HG03097 (cell line): ENCODE measurements around the gene ATP11B.
A peak's percentile ranks its signal among the peaks of the same experiment; 100 is the strongest.

Source experiments
- ATAC-seq: cut with Tn5 transposase; IDR thresholded peaks from one replicate; pipeline ENCODE4 v1.9.1; 2021; ENCODE audit not compliant: unreplicated experiment, low FRiP score

Gene ATP11B

DNA sequence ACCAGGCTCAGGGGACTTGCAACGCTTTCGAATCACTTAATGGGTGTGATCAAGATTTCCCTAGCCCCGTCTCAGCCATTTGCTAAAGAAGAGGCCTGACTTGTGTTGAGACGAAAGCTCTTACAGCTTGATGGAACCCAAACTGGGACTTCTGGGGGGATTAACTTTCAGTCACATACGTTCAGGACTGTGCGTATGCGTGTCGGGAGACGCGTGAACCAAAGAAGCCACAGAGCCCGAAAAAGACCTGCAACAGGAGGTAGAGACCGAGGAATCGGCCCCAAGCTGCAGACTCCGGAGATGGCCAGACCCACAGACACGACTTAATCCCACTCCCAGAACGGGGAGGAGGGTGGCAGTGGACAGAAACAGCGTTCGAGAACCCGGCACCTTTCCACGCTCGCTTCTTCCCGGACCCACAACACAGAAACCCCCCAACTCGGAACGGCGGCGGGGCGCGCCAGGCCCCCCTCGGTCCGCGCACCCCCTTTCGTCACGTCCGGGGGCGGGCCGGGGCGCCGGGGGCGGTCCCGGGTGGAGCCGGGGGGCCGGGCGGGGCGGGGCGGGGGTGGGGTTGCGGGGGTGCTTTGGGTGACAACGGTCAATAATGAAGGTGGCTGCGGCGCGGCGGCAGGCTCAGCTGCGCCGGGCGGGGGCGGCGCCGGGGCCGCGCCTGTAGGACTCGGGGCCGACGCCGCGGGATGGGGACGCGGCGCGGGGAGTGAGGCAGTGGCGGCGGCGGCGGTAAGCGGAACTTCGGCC lies at the start of gene ATP11B:
TSS of gene ATP11B (plus strand) at position 604 of the 762 bp plus-strand sequence. CDS start 256 bp downstream, outside the sequence.
- peak; percentile 60 for ATAC-seq

DNA sequence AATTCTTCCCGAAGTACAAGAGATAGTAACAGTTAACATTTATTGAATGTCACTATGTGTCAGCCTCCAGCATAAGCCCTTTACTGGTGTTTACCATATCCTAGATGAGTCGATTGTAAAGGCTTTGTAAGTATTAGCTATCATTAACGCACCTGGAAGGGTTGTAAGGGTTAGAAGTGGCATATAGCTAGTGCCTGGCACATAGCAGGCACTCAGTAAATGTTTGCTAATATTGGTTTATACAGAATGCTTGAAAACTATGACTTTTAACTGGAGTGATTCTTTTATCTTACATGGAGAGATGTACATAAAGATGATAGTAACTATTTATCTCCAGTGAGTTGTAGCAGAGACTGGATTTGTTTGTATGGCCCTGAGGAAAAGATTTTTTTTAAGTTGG lies 46.3 kb upstream of the ATP11B start:
- no peak for ATAC-seq

DNA sequence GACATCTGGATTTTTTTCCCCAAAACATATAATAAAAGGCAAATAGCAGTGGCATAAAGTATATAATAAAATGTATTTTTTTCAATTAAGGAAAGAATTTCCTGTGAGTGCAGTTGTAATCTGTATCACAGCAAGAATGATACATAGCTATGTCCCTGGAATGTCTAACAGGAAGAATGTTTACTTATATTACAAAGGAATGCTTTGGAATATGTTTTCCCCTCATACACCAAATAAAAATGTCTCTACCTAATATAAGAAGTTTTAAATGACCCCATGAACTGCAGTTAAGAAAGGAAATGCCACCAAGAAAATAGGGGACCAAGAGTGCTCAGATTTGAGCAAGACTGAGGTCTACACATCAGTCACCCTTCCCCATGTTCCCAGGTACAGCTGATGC lies 38.0 kb upstream of the ATP11B start:
- no peak for ATAC-seq

DNA sequence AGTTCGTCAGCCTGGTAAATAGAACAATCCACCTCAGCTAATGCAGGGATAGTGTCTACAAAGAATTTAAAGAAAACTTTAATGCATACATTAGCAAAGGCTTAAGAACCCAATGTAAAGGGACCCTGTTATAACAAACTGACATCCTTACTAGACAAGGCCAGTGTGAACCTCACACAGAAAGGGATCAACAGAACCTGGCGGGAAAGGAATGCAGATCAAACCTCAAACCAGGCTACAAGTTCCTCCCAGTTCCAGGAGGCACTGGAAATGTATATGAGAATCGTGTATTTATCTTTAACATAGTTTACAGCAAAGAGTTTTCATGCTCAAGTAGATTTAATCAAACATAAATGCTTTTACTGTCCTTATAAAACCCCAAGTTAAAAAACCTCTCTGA lies 37.6 kb upstream of the ATP11B start:
- no peak for ATAC-seq

DNA sequence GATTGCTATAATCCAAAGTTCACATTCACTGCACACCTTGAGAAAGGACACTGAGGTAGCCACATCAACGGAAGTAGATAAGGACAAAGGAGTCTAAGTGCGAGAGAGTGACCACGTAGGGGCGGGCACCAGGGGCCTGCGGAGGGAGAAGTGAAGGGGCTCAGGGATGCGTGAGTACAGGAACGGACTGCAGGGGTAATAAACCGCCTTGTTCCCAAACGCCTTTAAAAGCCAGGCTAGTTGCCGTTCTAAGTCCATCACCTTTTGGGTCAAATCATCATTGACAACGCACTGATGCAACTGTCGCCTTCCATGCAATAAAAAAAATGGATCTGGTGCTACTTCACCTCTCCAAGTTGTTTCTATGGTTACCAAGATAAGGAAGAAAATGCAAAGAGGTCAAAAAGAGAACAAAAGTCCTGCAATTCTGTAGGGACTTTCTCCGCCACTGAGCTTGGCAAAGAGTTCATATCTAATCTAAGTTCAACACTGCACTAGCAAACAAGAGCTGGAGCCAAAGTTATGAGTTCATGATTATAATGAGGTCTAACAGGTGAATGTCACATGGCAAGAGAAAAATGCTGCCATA lies 32.6 kb upstream of the ATP11B start:
- ATAC-seq, result no peak

DNA sequence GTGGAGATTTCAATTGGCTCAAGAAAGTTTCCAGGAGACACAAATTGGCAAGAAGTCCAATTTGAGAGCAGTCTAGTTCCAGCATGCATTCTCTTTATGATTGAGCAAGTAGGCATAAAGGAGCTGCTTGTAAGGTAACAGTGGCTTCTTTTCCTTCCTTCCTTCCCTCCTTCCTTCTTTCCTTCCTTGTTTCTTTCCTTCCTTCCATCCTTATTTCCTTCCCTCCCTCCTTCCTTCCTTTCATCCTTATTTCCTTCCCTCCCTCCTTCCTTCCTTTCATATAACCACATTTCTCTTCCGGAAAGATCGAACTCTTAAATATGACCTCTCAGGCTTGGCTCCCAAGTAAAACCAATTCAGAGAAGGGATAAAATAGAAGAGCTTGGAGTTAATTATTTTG lies 29.4 kb upstream of the ATP11B start:
- ATAC-seq, result no peak

DNA sequence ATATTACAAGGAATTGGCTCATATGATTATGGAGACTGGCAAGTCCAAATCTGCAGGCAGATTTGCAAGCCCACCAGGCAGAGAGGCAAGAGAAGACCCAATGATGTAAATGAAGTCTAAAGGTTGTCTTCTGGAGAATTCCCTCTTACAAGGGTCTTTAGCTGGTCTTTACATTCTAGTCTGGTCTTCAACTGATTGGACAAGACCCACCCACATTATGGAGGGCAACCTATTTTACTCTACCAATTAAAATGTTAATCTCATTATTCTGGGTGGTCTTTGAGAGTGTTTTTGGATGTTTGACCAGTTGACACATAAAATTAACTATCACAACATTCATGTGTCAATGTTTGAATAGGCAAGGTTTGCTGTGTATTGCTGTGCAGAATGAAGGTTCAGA lies 28.0 kb upstream of the ATP11B start:
- no peak for ATAC-seq

DNA sequence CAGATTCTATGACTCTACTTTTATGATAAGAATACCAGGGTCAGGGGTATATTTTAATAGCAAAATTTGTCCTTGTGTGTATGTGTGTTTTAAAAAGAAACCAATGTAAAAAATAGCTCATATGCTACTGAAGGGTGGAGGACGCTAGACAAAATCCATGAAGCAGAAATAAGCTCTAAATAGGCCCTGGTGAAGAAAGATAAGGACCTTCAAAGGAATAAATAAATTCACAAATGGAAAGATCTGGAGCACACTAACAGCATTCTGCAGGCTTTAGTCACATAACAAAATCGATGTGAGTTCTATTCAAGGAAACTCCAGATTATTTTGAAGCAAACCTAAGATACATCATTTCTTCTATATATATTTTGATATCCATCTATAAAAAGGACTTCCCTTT lies 27.2 kb upstream of the ATP11B start:
- ATAC-seq, result no peak

DNA sequence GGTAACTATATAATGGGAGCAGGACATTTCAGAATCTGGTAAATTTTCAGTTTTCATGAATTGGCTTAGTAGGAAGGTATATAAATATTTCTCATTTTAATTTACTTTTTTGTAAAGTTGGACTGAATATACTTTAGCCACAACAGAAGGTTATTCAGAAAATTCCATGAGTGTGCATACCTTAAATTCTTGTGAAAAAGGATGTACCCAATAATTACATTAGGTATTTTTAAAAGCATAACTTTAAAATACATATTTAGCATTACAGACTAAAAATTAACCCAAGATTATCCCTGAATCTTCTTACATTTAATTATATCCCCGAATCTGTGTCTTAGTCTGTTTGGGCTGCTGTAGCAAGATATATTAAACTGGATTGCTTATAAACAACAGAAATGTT lies 24.9 kb upstream of the ATP11B start:
- no peak for ATAC-seq

DNA sequence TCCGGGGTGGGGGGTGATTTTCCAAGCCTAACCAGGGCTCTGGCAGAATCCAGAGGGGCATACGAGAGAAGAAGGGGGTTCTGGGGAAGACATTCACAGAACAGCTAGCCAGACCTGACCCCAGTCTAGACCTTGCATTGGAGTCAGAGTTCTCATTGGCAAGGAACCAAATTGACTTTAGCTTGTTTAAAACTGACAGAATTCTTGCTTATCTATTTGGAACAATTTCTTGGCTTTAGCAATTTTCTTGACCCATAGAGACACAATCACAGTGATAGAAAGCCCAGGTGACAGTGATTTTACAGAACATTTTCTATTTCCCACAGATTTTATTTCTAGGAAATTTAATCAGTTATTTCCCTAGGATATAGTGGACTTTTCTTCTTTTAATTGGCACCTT lies 23.6 kb upstream of the ATP11B start:
- ATAC-seq, result no peak

DNA sequence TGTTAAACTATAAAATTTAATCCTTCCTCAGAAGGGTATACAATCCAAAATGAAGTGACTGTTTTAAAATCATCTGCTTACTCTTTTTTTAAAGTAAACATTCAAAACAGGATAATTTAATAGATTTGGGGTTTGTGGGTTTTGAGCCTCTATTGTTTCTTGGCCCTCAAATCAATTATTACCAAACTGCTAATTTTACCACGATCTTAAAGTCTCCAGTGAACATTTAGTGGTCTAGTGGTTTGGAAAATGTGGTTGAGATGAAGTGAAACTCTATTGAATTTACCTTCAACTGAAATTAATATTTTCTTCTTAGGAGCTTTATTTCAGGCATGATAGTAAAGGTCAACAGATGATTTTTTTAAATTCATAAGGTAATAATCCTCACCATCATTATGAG lies 11.2 kb upstream of the ATP11B start:
- no peak for ATAC-seq

DNA sequence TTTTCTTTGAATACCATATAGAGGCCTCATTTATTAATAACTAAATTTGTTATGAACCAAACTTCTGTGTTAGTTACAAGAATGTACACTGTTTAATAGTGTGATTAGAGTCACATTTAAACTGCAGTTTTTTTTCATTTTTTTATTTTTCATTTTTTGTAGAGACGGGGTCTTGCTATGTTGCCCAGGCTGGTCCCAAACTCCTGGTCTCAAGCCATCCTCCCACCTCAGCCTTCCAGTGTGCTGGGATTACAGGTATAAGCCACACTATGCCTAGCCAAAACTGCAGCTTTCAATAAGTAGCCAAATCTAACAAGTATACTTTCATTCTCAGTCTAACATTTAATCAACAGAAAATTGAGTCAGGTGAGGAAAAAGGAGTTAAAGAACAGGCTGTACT lies 10.2 kb upstream of the ATP11B start:
- no peak for ATAC-seq

DNA sequence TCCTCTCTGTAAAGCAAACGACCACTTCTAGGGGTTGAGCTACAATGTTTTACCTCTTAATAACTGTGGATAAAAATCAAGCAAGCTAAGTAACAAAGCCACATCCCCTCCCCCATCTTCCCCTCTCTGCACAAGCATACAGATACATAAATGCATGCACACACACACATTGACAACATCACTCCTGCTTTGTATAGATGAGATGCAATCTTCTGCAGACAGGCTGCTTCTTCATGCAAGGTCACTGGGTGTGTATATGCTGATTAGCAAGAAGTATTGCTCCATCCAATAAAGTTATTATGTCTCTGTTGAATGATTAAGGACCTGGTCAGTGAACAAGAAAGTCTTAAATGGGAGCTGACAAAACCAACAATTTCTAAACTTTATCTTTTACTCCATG lies 8.8 kb upstream of the ATP11B start:
- ATAC-seq, result no peak

DNA sequence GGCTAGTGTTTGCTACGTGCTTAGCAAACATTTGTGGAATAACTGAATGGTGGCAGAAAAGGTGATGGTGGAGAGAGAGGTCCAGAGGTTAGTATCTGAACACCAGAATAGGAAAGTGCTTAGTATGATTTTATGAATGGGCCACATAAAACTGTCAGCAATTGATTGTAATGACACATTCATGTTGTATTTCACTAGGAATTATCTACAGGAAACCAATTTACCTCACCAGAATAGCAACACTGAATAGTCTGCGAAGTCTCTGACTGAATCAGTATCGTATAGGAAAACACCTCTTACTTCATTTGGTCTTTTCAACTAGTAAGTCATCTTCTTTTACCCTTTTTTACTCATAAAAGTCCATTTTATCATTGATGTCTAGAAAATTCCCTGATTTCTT lies 8.2 kb upstream of the ATP11B start:
- no peak for ATAC-seq

DNA sequence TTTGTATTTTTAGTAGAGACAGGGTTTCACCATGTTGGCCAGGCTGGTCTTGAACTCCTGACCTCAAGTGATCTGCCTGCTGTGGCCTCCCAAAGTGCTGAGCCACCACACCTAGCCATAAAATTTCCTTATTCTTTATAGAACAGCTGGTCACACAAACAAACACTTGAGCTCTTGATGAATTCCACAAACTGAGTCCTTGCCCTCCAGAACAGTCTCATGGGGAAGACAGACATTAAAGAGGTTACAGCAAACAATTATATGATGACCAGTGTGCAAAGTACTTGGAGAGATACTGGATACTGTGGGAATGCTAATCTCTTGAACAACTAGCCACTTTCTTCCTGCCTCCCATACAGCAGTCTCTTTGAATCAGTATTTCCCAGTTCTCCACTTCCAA lies 7.5 kb upstream of the ATP11B start:
- ATAC-seq, result no peak

DNA sequence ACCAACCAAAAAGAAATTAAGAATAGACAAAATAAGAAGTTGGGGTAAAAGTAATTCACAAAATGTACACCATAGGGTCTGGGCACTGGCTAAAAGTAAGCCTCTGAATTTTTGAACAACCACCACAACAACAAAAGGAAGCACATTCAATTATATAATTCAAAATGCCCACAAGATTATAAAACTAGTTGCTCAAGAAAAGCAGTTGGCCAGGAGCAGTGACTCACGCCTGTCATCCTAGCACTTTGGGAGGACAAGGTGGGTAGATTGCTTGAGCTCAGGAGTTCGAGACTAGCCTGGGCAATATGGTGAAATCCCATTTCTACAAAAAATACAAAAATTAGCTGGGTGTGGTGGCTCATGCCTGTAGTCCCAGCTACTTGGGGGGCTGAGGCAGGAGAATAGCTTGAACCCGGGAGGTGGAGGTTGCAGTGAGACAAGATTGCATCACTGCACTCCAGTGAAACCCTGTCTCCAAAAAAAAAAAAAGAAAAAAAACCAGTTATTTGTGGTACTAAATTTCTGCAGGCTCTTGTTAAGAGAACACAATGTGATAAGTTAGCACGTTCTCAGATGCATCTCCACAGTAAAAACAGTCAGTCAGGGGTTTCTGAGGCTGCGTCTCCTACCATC lies 6.6 kb upstream of the ATP11B start:
- ATAC-seq, result no peak

DNA sequence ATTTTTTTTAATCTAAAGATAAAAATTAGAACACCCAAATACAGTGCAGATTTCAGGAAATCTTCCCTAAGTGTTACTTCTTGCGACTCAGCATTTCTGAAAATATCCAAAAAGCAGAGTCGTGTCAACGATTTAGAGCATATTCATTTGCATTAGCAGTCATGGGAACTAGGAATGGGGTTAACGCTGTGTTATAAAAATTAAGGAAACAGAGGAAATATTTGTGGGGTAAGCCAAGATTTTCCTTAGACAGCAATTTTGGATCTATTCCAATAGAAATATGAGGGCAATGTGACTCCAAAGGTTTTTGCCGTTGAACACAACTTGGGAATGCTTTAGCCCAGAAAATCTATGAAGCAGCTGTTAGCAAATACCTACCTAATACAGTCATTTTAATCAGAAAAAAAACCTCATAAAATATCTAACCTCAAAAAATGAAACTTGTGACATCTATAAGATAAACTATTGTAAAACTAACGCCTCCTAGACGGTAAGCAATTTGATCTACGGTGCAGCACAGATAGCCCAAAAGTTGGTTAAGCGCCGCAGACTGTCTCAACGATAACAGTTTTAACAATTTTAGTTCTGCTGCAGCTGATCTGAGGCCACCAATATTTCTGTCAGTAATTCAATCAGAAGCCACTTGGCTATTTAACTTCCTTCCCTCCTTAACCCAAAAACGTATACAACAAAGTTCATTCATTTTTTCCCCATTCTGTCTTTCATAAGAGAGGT lies 5.8 kb upstream of the ATP11B start:
- ATAC-seq, result no peak

DNA sequence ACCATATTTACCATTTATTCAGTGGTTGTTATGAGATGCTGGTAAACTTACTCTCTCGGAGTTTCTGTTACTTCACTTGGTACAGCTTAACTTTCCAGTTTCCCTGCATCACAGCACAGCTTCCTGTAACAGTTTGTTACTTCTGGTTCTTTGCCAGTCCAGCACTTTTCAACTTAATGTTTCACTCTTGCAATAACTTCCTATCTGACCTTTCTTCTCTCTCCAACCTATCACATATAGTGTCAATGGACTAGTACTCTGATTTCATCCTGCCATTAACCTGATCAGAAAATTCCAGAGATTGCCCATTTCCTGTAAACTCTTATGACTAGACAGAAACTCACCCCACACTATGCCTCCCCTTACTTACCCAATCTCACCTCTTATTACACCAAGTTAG lies 3.9 kb upstream of the ATP11B start:
- ATAC-seq, result no peak

DNA sequence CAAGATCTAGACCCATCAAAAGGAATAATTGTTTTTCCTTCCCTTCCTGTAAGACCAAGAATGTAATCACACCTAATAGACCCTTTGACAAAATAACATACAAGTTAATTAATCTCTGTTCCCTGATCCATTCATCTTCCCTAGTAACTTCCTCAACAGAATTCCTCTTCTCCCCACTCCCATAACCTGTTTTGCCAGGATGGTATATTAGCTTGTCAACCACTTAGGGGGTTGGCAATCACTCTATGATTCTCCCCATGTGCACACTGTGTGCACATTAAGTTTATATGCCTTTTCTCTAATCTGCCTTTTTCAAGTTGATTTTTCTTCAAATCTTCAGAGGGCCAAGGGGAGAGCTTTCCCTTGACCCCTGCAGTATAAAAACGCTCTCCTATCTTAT lies 2.7 kb upstream of the ATP11B start:
- ATAC-seq, result no peak

DNA sequence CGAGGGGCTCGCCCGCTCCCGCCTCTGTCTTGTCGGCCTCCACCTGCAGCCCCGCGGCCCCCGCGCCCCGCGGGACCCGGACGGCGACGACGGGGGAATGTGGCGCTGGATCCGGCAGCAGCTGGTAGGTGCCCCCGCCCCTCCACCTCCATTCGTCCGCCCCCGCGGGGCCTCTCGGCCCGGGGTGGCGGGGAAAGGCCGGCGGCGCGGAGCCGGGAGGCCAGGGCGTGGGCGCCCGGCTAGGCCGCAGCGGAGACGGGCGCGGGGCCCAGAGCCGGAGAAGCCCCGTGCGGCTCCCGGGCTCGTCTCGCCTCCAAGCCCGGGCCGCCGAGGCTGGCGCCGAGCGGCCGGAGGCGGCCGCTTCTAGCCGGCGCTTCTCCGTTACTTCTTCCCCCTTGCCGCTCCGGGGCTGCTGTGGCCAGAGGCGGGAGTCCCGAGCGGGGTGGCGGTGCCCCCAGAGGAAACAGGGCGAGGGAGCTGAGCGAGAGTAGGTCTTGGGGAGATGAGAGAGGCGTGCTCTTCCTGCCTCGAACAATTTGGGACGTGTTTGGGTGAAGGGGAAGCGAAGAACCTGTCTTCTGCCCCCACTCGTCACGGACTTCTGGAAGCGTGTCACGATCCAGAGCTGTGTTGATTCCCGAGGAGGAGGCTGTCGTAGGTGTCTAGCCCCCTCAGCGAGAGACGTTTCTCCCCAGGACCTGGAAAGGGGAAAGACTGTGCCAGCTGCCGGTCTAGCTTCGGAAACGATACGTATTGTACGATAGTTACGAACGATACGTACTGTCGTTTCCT lies 555 bp downstream of the ATP11B start:
- peak; percentile 26 for ATAC-seq
